MCF 10A (cell line): ENCODE data around the gene LENEP. TPM values are rescaled to one million over a fixed set of nuclear protein-coding genes. Genes with fewer than 3 reads are reported as not detected.
A peak's percentile ranks its signal among the peaks of the same experiment; 100 is the strongest.

Experiments
- BruUV-seq: library from RNA; stranded (reverse); fragments of 400-500 nt; replicated peaks from 2 replicates; lab custom pipeline; 2021; lab: Mats Ljungman, UMichigan
- CTCF ChIA-PET: fragments of 300-600 bp; sonication (Branson Sonifier 250); formaldehyde crosslinking; extraction: SDS; loops from one replicate; lab custom pipeline; 2021; ENCODE audit warnings: antibody characterized with exemption, inconsistent platforms; lab: Yijun Ruan, JAX
- POLR2A ChIA-PET: fragments of 300-600, 350-650 bp; sonication (Branson Sonifier 250); formaldehyde crosslinking; extraction: SDS; loops from one replicate; lab custom pipeline; 2020; ENCODE audit warnings: antibody characterized with exemption, inconsistent platforms; lab: Yijun Ruan, JAX
- DNase-seq: peaks from one replicate; pipeline ENCODE4 v3.0.0-alpha.2; 2018; ENCODE audit not compliant: unreplicated experiment
- H3K27ac Mint-ChIP-seq: one replicate; pipeline ENCODE4 v1.8.0; 2022; ENCODE audit warnings: mild to moderate bottlenecking, low read depth, mixed read lengths; ENCODE audit not compliant: unreplicated experiment
- H3K27me3 Mint-ChIP-seq: one replicate; pipeline ENCODE4 v1.8.0; 2022; ENCODE audit warnings: mixed read lengths; ENCODE audit not compliant: insufficient read depth, unreplicated experiment
- H3K36me3 Mint-ChIP-seq: one replicate; pipeline ENCODE4 v1.8.0; 2022; ENCODE audit warnings: mild to moderate bottlenecking, moderate library complexity, mixed read lengths; ENCODE audit not compliant: insufficient read depth, unreplicated experiment
- H3K4me1 Mint-ChIP-seq: one replicate; pipeline ENCODE4 v1.8.0; 2022; ENCODE audit warnings: mixed read lengths; ENCODE audit not compliant: insufficient read depth, unreplicated experiment
- H3K4me3 Mint-ChIP-seq: one replicate; pipeline ENCODE4 v1.8.0; 2022; ENCODE audit warnings: mild to moderate bottlenecking, moderate library complexity, mixed read lengths; ENCODE audit not compliant: unreplicated experiment
- H3K9me3 Mint-ChIP-seq: one replicate; pipeline ENCODE4 v1.8.0; 2022; ENCODE audit warnings: mixed read lengths; ENCODE audit not compliant: unreplicated experiment
- intact Hi-C: fragments of 100-400 bp; cut with micrococcal nuclease; formaldehyde crosslinking; loops from 2 replicates; pipeline ENCODE4 v1.14.1; 2022
- total RNA-seq: library from RNA; stranded (reverse); gene quantifications from 2 replicates; pipeline ENCODE4 v1.2.3, GENCODE V29; 2022
- TF ChIP-seq, protein P1 (sequence below): fragments of 200-600 bp; IDR thresholded peaks from one replicate; pipeline ENCODE4 v1.8.0; 2022; ENCODE audit warnings: antibody characterized with exemption, mild to moderate bottlenecking; ENCODE audit not compliant: unreplicated experiment

Gene LENEP
- total RNA-seq, 1 experiment from 2014 or later, result not detected

- ChIA-PET POLR2A (interaction anchor here (0.6 to 41.1 kb wide), 31 partner anchors 0 to 964 kb away, joined by 3 to 1917 read pairs (median 6); partner anchors contain the start of genes ADAM15, ADAR, CKS1B and CLK2), CTCF (interaction anchor here (0.5 to 6.7 kb wide), 32 partner anchors 9 to 411 kb away, joined by 3 to 64 read pairs (median 5); partner anchors contain the start of genes ADAM15, FLAD1, KRTCAP2 and LENEP)
- Mint-ChIP-seq H3K4me3 (no peak within 1 kb of the TSS), H3K4me1 (peaks cover 40% of the 10 kb centered on the region), H3K36me3 (peaks cover 53% of the 10 kb centered on the region), H3K9me3 (no peaks in the 10 kb centered on the region), H3K27ac (no peak within 1 kb of the TSS), H3K27me3 (no peaks in the 10 kb centered on the region)
- TF ChIP-seq, protein P1, sequence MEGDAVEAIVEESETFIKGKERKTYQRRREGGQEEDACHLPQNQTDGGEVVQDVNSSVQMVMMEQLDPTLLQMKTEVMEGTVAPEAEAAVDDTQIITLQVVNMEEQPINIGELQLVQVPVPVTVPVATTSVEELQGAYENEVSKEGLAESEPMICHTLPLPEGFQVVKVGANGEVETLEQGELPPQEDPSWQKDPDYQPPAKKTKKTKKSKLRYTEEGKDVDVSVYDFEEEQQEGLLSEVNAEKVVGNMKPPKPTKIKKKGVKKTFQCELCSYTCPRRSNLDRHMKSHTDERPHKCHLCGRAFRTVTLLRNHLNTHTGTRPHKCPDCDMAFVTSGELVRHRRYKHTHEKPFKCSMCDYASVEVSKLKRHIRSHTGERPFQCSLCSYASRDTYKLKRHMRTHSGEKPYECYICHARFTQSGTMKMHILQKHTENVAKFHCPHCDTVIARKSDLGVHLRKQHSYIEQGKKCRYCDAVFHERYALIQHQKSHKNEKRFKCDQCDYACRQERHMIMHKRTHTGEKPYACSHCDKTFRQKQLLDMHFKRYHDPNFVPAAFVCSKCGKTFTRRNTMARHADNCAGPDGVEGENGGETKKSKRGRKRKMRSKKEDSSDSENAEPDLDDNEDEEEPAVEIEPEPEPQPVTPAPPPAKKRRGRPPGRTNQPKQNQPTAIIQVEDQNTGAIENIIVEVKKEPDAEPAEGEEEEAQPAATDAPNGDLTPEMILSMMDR, result no peak
- no TSS peak for BruUV-seq
- peak; percentile 99 for DNase-seq
- intact Hi-C loops, result loop anchor here (1.0 to 5.0 kb wide), 3 partner anchors 14 to 202 kb away; partner anchors contain the start of genes KRTCAP2 and TRIM46
Measured at GRCh38 chr1:154970631-154971340, 22.6 kb upstream of the LENEP start, which contains the start of gene SHC1. TSS of gene SHC1 (minus strand) at chr1:154970747. CDS start at chr1:154970526, 221 bp downstream.

GRCh38 chr1:154971341-154971998, 21.9 kb upstream of the LENEP start:
- Mint-ChIP-seq H3K27ac (no peak overlapping the region), H3K4me3 (no peak overlapping the region), H3K27me3 (no peaks in the 10 kb centered on the region), H3K9me3 (no peaks in the 10 kb centered on the region), H3K36me3 (peaks cover 46% of the 10 kb centered on the region), H3K4me1 (peaks cover 40% of the 10 kb centered on the region)
- CTCF ChIA-PET, result interaction anchor here (0.6 to 6.7 kb wide), 30 partner anchors 9 to 425 kb away, joined by 3 to 64 read pairs (median 4); partner anchors contain the start of genes FLAD1, KRTCAP2, LENEP and PBXIP1
- TF ChIP-seq, protein P1, result no peak
- intact Hi-C loops, result loop anchor here (1.0 to 5.0 kb wide), 3 partner anchors 13 to 201 kb away; partner anchors contain the start of genes KRTCAP2 and TRIM46
- peak; percentile 90 for DNase-seq
- no TSS peak for BruUV-seq
- POLR2A ChIA-PET, result interaction anchor here (0.7 to 41.1 kb wide), 28 partner anchors 1 to 1008 kb away, joined by 3 to 1917 read pairs (median 7); partner anchors contain the start of genes ADAM15, CKS1B, EFNA1 and EFNA3

- Mint-ChIP-seq H3K4me3 (no peak overlapping the region), H3K27me3 (no peaks in the 10 kb centered on the region), H3K4me1 (peaks cover 37% of the 10 kb centered on the region), H3K36me3 (peaks cover 39% of the 10 kb centered on the region), H3K27ac (no peak overlapping the region), H3K9me3 (no peaks in the 10 kb centered on the region)
- TF ChIP-seq, protein P1, result no peak
- ChIA-PET CTCF (interaction anchor here (0.6 to 6.7 kb wide), 22 partner anchors 10 to 775 kb away, joined by 3 to 64 read pairs (median 4); partner anchors contain the start of genes FLAD1, LENEP, PBXIP1 and PYGO2), POLR2A (interaction anchor here (0.7 to 41.1 kb wide), 21 partner anchors 1 to 1009 kb away, joined by 3 to 1917 read pairs (median 14); partner anchors contain the start of genes ADAM15, CKS1B, EFNA1 and EFNA3)
- intact Hi-C loops, result loop anchor here (1.0 to 5.0 kb wide), 3 partner anchors 10 to 200 kb away; partner anchors contain the start of genes ADAM15, KRTCAP2 and TRIM46
- DNase-seq, result no peak
- no TSS peak for BruUV-seq
Measured at GRCh38 chr1:154972213-154972516, 21.2 kb upstream of the LENEP start.
